SU-DHL-6 (cell line): ENCODE measurements around the gene VDR.
A peak's percentile ranks its signal among the peaks of the same experiment; 100 is the strongest.

Experiments used
- H2AFZ ChIP-seq: fragments of 200-600 bp; sonication (generic); 2 replicates; pipeline ENCODE4 v1.6.1; 2014; ENCODE audit warnings: low read depth, mild to moderate bottlenecking, moderate library complexity, mixed read lengths, antibody characterized with exemption, low read length; ENCODE audit not compliant: severe bottlenecking
- H3F3A ChIP-seq: fragments of 200-600 bp; shearing (Covaris generic); 2 replicates; pipeline ENCODE4 v1.6.0; 2016; ENCODE audit warnings: antibody characterized with exemption, mild to moderate bottlenecking; ENCODE audit not compliant: insufficient read depth
- H3K27ac ChIP-seq: fragments of 200-600 bp; sonication (generic); 2 replicates; pipeline ENCODE4 v1.5.1; 2016; ENCODE audit warnings: low read depth, mild to moderate bottlenecking, low read length, moderate library complexity, mixed read lengths
- H3K27me3 ChIP-seq: fragments of 200-600 bp; sonication (generic), shearing (Covaris generic); 2 replicates; pipeline ENCODE4 v1.6.0; 2014; ENCODE audit warnings: mild to moderate bottlenecking, low read length
- H3K36me3 ChIP-seq: fragments of 200-600 bp; sonication (generic); 2 replicates; pipeline ENCODE4 v1.6.1; 2014; ENCODE audit warnings: mild to moderate bottlenecking, low read length, mixed read lengths
- H3K4me2 ChIP-seq: fragments of 300-600, 200-600 bp; shearing (Covaris generic), sonication (generic); 2 replicates; pipeline ENCODE4 v1.6.0; 2014; ENCODE audit warnings: low read length, low read depth, mild to moderate bottlenecking; ENCODE audit not compliant: poor library complexity, severe bottlenecking
- H3K4me3 ChIP-seq: fragments of 200-600 bp; sonication (generic); 2 replicates; pipeline ENCODE4 v1.5.1; 2014; ENCODE audit warnings: antibody characterized with exemption, low read length, mild to moderate bottlenecking, mixed read lengths; ENCODE audit not compliant: insufficient read depth, poor library complexity, severe bottlenecking
- H3K79me2 ChIP-seq: fragments of 200-600 bp; sonication (generic); 2 replicates; pipeline ENCODE4 v1.6.1; 2014; ENCODE audit warnings: mild to moderate bottlenecking, low read length, moderate library complexity; ENCODE audit not compliant: insufficient read depth
- H3K9ac ChIP-seq: fragments of 200-600 bp; sonication (generic); 2 replicates; pipeline ENCODE4 v1.7.0; 2014; ENCODE audit warnings: mild to moderate bottlenecking, low read length
- H3K9me2 ChIP-seq: fragments of 200-600 bp; sonication (generic); replicated peaks from 2 replicates; pipeline ENCODE4 v1.6.1; 2014; ENCODE audit warnings: low read length; ENCODE audit not compliant: insufficient read depth
- H3K9me3 ChIP-seq: fragments of 200-600 bp; sonication (generic); 2 replicates; pipeline ENCODE4 v1.6.1; 2014; ENCODE audit warnings: low read length, mixed read lengths; ENCODE audit not compliant: insufficient read depth
- H4K20me1 ChIP-seq: fragments of 200-600 bp; sonication (generic); 2 replicates; pipeline ENCODE4 v1.6.1; 2014; ENCODE audit warnings: low read depth, mild to moderate bottlenecking, antibody characterized with exemption, low read length, moderate library complexity, mixed read lengths
- EZH2phosphoT487 ChIP-seq: fragments of 200-600 bp; sonication (generic), shearing (Covaris generic); conservative IDR thresholded peaks from 2 replicates; pipeline ENCODE4 v1.6.1; 2018; ENCODE audit warnings: mild to moderate bottlenecking, antibody characterized with exemption, low read length, moderate library complexity, mixed read lengths
- TF ChIP-seq, protein P1 (sequence below): fragments of 200-600 bp; sonication (generic); IDR thresholded peaks from one replicate; pipeline ENCODE4 v1.5.1; 2017; ENCODE audit warnings: antibody characterized with exemption, mild to moderate bottlenecking, low read length, moderate library complexity; ENCODE audit not compliant: insufficient read depth, poor library complexity, severe bottlenecking

Gene VDR

DNA sequence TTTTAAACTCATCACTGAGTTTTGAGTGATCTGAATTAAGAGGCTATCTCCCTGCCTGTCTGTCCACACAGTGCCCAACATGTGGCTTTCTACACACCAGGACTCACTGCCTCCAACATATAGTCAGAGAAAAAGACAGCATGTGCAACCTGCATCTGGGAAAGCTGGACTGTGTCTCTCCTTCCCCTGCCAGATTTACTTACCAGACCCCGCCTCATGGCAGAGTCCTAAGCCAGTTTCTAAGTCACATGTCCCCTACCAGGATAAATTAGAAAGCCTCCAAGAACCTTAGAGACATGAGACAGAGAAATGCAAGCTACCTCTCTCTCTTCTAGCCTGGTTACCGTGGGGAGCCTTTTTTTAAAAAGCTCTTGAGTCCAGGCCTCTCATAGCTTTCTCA, 82.4 kb downstream of the VDR start:
- H3K4me3 ChIP-seq: no peak overlapping the region
- H3K9ac ChIP-seq: no peak overlapping the region
- peaks cover 19% of the 10 kb centered on the region for H3F3A ChIP-seq
- no peaks in the 10 kb centered on the region for H3K36me3 ChIP-seq
- H3K27ac ChIP-seq: no peak overlapping the region
- no peaks in the 10 kb centered on the region for H3K9me2 ChIP-seq
- no peaks in the 10 kb centered on the region for H4K20me1 ChIP-seq
- H3K4me2 ChIP-seq: no peak overlapping the region
- H3K27me3 ChIP-seq: no peaks in the 10 kb centered on the region
- no peak for TF ChIP-seq EZH2phosphoT487
- TF ChIP-seq, protein P1, sequence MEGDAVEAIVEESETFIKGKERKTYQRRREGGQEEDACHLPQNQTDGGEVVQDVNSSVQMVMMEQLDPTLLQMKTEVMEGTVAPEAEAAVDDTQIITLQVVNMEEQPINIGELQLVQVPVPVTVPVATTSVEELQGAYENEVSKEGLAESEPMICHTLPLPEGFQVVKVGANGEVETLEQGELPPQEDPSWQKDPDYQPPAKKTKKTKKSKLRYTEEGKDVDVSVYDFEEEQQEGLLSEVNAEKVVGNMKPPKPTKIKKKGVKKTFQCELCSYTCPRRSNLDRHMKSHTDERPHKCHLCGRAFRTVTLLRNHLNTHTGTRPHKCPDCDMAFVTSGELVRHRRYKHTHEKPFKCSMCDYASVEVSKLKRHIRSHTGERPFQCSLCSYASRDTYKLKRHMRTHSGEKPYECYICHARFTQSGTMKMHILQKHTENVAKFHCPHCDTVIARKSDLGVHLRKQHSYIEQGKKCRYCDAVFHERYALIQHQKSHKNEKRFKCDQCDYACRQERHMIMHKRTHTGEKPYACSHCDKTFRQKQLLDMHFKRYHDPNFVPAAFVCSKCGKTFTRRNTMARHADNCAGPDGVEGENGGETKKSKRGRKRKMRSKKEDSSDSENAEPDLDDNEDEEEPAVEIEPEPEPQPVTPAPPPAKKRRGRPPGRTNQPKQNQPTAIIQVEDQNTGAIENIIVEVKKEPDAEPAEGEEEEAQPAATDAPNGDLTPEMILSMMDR: no peak
- no peaks in the 10 kb centered on the region for H3K9me3 ChIP-seq
- H3K79me2 ChIP-seq: peaks cover 19% of the 10 kb centered on the region
- no peak overlapping the region for H2AFZ ChIP-seq

DNA sequence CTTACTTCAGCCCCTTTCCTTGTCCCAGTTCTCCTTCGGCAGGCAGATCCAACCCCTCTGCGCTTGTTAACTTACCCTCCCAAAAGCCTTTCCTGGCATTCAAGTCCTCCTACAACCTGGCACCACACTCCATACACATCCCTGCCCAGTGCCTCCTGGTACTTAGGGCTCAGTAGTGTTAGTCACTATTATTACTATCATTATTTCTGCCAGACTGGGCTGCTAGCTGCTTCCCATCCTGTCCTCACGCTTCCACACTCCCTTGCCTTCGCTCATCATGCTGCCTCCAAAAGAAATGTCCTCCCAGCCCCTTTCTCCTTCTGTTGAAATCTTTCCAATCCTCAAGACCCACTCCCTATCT, 83.5 kb downstream of the VDR start:
- Histone ChIP-seq H3K36me3 (no peaks in the 10 kb centered on the region), H4K20me1 (no peaks in the 10 kb centered on the region), H3K27me3 (no peaks in the 10 kb centered on the region), H3K4me3 (no peak overlapping the region), H3F3A (peaks cover 19% of the 10 kb centered on the region), H3K27ac (no peak overlapping the region), H3K79me2 (peaks cover 29% of the 10 kb centered on the region), H3K9me3 (no peaks in the 10 kb centered on the region), H2AFZ (no peak overlapping the region), H3K9ac (no peak overlapping the region), H3K4me2 (no peak overlapping the region), H3K9me2 (no peaks in the 10 kb centered on the region)
- TF ChIP-seq, protein P1: no peak
- TF ChIP-seq EZH2phosphoT487: no peak

DNA sequence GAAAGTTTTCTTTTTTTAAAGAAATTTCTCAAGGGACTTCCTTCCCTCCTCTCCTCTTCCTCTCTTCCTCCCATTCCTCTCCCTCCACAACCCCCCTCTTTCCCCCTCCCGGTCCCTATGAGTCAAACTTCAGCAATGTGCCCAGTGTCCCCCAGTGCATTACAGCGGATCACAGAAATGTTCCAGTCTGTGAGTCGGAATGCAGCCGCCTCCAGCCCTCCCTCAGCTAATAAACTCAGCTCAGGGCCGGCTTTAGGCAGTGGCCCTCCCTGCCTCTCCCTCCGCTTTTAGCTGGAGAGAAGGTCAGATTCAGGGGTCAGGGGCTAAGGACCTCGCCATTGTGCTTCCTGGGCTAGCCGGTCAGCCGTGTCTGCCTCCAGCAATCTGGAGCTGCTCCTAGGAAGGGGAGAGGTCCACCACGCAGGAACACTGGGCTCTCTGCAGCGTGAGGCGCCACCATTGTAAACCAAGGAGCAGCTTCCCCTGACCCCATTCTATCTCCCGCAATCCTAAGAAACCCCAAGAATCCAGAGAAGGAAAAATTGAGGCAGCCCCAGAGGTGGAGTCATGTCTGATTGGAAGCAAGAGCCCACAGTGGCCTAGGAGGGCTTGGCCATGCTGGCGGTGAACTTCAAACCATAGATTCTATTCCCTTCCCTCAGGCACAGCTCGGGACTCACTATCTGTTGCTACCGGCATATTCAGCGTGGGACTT, 84.0 kb downstream of the VDR start:
- peak overlapping the region; percentile 71 for H3K4me2 ChIP-seq
- no peak overlapping the region for H3K27ac ChIP-seq
- H3K36me3 ChIP-seq: no peaks in the 10 kb centered on the region
- H3K27me3 ChIP-seq: no peaks in the 10 kb centered on the region
- peaks cover 33% of the 10 kb centered on the region for H3K79me2 ChIP-seq
- no peak overlapping the region for H3K4me3 ChIP-seq
- H3K9me3 ChIP-seq: no peaks in the 10 kb centered on the region
- no peaks in the 10 kb centered on the region for H3K9me2 ChIP-seq
- no peak overlapping the region for H2AFZ ChIP-seq
- peak overlapping the region; percentile 74; the same call in 1 of the 2 replicates for H3K9ac ChIP-seq
- H3F3A ChIP-seq: peaks cover 15% of the 10 kb centered on the region
- no peaks in the 10 kb centered on the region for H4K20me1 ChIP-seq
- no peak for TF ChIP-seq EZH2phosphoT487
- TF ChIP-seq, protein P1: no peak
